D721Med (cell line): ENCODE measurements around the gene UXS1.
"Not testable (repeated sequence)": the region's sequence is repeated elsewhere in the genome, so short reads cannot be mapped to it uniquely, and the experiment has no call there.

Source experiments
- DNase-seq: peaks from one replicate; pipeline ENCODE4 v3.0.0; 2011; ENCODE audit warnings: low spot score; ENCODE audit not compliant: insufficient read length
- FAIRE-seq: peaks from 2 replicates; lab custom pipeline; 2011; peaks lifted over from hg19 to GRCh38; lab: Jason Lieb, UNC
- TF ChIP-seq, protein P1 (sequence below): IDR thresholded peaks from 2 replicates; pipeline ENCODE4 v1.5.1; 2012; ENCODE audit warnings: mild to moderate bottlenecking, control low read depth; ENCODE audit not compliant: insufficient read depth; ENCODE audit errors: missing control alignments

Gene UXS1

DNA sequence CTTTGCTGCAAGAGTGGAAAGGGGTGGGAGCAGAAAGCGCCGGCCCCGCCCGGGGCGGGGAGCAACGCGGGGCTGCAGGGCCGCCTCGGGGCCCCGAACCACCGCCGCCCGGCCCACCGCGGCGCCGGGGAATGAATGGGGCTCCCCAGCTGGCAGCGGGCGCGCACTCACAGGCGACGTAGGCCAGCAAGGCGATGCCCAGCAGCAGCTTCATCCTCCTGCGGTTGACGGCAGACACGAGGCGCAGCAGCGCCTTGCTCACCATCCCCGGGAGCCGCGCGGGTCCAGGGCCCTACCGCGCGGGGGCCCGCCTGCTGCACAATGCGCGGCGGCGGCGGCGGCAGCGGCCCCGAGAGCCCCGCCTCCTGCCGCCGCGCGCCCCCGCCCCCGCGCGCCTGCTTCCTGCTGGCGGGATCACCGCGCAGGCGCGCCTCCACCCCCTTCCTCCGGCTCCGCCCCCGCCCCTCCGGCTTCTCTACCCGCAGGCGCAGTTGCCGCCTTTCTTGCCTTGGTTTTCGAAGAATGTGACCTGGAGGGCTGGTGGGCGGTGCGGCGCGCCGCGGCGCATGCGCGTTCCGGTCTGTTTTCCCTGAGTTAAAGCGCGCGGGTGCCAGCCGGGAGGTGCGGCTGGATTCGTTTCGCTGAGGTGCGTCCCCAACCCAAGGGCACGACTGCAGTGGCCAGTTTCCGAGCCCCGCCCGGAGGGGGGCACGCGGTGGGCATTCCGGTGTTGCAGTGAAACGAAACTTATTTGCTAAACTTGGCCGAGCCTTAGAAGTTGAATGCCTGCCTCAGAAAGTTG lies at the start of gene UXS1:
TSS of gene UXS1 (minus strand) at position 325 of the 802 bp plus-strand sequence. CDS start at position 265, 60 bp downstream.
- DNase-seq (peak; percentile 88), FAIRE-seq (no peak)
- TF ChIP-seq, protein P1, sequence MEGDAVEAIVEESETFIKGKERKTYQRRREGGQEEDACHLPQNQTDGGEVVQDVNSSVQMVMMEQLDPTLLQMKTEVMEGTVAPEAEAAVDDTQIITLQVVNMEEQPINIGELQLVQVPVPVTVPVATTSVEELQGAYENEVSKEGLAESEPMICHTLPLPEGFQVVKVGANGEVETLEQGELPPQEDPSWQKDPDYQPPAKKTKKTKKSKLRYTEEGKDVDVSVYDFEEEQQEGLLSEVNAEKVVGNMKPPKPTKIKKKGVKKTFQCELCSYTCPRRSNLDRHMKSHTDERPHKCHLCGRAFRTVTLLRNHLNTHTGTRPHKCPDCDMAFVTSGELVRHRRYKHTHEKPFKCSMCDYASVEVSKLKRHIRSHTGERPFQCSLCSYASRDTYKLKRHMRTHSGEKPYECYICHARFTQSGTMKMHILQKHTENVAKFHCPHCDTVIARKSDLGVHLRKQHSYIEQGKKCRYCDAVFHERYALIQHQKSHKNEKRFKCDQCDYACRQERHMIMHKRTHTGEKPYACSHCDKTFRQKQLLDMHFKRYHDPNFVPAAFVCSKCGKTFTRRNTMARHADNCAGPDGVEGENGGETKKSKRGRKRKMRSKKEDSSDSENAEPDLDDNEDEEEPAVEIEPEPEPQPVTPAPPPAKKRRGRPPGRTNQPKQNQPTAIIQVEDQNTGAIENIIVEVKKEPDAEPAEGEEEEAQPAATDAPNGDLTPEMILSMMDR = no peak

DNA sequence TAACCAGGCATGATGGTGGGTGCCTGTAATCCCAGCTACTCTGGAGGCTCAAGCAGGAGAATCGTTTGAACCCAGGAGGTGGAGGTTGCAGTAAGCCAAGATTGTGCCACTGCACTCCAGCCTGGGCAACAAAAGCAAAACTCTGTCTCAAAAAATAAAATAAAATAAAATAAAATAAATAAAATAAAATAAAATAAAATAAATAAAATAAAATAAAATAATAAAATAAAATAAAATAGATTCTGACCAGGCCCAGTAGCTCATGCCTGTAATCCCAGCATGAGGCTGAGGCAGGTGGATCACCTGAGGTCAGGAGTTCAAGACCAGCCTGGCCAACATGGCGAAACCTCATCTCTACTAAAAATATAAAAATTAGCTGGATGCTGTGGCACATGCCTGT lies 45.4 kb upstream of the UXS1 start:
- DNase-seq, FAIRE-seq: not testable (repeated sequence)

DNA sequence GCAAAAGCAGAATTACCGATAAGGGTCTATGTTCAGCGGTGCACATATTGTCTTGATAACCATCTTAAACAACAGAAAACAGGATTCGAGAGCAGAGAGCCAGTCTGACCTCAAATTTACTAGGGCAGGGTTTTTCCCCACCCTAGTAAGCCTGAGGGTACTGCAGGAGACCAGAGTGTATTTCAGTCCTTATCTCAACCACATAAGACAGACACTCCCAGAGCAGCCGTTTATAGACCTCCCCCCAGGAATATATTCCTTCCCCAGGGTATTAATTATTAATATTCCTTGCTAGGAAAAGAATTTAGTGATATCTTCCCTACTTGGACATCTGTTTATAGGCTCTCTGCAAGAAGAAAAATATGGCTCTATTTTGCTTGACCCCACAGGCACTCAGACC lies 41.3 kb upstream of the UXS1 start:
- not testable (repeated sequence) for FAIRE-seq, DNase-seq

DNA sequence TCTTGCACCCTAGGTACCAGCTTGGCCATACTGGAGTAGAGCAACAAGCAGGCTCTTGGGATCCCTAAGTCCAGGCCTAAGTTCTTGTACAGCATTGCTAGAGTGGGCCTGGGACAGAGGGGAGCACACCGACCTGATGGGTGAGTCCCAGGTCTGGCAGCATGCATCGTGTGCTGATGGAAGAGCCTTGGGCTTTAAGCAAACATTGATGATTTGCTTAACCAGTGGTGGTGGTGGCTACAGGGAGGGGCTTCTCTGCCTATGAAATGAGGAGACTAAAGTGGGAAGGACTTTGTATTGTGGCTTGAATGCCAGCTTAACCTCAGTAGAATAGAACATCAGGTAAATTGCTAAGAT lies 39.2 kb upstream of the UXS1 start:
- TF ChIP-seq, protein P1 = no peak
- FAIRE-seq (no peak), DNase-seq (no peak)

DNA sequence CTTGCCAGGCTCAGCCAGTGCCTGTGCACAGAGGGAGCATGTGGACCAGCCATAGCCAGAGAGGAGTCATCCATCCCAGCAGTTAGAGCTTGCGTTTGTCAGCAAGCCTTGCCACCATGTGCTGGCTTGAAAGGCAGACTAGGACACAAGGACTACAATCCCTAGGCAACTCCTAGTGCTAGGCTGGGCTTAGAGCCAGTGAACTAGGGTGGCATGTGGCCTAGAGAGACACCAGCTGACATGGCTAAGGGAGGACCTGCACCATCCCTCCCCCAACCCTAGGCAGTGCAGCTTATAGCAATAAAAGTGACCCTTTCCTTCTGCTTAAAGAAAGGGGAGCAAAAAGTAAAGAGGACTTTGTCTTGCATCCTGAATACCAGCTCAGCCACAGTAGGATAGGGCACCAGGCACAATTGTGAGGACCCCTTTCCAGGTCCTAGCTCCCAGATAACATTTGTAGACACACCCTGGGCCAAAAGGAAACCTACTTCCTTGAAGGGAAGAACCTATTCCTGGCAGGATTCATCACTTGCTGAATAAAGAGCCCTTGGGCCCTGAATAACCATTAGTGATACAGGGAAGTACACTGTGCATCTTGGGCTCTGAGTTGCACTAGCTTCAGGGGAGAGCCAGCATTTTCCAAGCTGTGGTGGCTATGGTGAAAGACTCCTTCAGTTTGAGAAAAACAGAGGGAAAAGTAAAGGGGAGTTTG lies 38.7 kb upstream of the UXS1 start:
- DNase-seq (no peak), FAIRE-seq (no peak)
- TF ChIP-seq, protein P1 = no peak

DNA sequence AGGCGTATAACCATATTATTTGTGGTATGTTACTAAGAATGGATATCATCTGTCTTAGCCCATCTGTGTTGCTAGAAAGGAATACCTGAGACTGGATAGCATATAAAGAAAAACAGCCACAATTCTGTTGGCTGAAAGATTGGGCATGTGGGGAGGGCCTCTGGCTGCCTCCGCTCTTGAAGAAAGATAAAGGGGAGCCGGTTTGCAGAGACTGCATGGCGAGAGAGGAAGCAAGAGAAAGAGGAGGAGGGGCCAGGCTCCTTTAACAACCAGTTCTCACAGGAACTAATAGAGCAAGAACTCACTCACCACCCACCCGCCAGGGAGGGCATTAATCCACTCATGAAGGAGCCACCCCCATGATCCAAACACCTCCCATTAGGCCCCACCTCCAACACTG lies 29.2 kb upstream of the UXS1 start:
- TF ChIP-seq, protein P1 = no peak
- DNase-seq (no peak), FAIRE-seq (no peak)

DNA sequence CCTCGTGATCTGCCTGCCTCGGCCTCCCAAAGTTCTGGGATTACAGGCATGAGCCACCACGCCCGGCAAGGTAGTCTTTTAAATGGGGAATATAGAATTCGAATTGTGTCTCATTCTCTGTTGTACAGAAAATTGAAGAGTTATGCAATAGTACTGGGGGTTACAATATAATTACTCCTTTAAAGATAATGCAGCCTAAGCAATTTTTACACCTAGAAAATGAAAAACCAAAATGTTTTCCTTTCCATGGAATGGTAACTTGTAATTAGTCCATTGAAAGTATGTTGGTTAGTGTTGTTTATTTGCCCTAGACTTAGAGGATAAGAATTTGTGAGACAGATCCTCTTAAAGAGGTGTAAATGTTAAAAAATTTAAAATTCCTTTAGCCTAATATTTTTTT lies 28.0 kb upstream of the UXS1 start:
- FAIRE-seq, DNase-seq: not testable (repeated sequence)

DNA sequence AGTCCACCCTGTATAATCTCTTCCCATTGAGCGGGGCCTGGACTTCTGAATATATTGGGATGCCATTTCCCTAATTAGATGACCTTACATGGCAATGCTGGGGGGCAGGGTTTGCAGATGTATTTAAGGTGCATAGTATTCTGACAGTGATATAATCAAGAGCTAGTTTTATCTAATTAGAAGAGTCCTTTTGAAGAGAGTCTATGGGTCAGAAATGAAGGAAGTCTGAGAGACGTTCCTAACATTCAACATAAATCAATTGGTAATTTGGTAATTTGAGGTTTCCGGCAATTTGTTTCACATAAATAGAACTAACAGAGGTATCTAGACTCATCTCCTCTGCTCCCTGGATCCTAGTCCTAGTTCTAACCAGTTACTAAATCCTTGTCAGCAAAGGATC lies 25.7 kb upstream of the UXS1 start:
- FAIRE-seq (no peak), DNase-seq (no peak)
- TF ChIP-seq, protein P1 = no peak

DNA sequence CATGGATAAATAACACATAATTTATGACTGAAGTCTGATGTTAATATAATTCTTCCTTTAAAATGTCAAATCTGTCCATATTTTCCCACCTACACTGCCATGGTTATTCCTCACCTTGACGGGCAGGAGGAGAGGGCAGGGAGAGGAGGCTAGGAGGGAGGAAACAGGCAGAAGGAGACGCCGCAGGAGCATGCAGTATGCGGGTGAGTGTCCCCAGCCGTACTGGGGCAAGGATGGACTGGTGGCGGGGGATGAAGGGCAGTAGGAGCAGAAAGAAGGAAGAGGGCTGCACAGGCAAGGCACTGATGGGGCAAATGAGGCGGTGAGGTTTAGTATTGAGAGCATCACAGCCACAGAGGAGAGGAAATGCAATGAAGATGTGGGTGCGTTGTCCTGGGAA lies 25.1 kb upstream of the UXS1 start:
- not testable (repeated sequence) for DNase-seq, FAIRE-seq
